Activated CD8-positive, alpha-beta T cell treated with anti-CD3 and anti-CD28 coated beads for 36 hours (primary cell): ENCODE measurements around the gene GLG1. TPM values are rescaled to one million over a fixed set of nuclear protein-coding genes. Genes with fewer than 3 reads are reported as not detected.

Source experiments
- ATAC-seq: fragments of 200-7000 bp; cut with Tn5 transposase; one replicate; pipeline ENCODE4 v1.10.0; 2021; ENCODE audit warnings: mild to moderate bottlenecking, moderate library complexity
- CTCF ChIA-PET: fragments of 350-600 bp; sonication (Branson Sonifier 250); formaldehyde crosslinking; loops from one replicate; lab custom pipeline; 2021; ENCODE audit warnings: antibody characterized with exemption; lab: Charles Lee
- POLR2A ChIA-PET: fragments of 350-600 bp; sonication (Branson Sonifier 250); formaldehyde crosslinking; loops from one replicate; lab custom pipeline; 2021; ENCODE audit warnings: antibody characterized with exemption; lab: Charles Lee
- DNase-seq: peaks from one replicate; pipeline ENCODE4 v3.0.0-alpha.2; 2020
- H3K27ac Mint-ChIP-seq: one replicate; pipeline ENCODE4 v1.8.0; 2021; ENCODE audit warnings: mild to moderate bottlenecking, mixed read lengths
- H3K27me3 Mint-ChIP-seq: one replicate; pipeline ENCODE4 v1.8.0; 2021; ENCODE audit warnings: mixed read lengths
- H3K36me3 Mint-ChIP-seq: one replicate; pipeline ENCODE4 v1.8.0; 2021; ENCODE audit warnings: low read depth, mixed read lengths
- H3K4me1 Mint-ChIP-seq: one replicate; pipeline ENCODE4 v1.8.0; 2021; ENCODE audit warnings: low read depth, mixed read lengths
- H3K4me3 Mint-ChIP-seq: one replicate; pipeline ENCODE4 v1.8.0; 2021; ENCODE audit warnings: mild to moderate bottlenecking, moderate library complexity, mixed read lengths
- H3K9me3 Mint-ChIP-seq: one replicate; pipeline ENCODE4 v1.8.0; 2021; ENCODE audit warnings: mixed read lengths
- intact Hi-C: fragments of 100-400 bp; cut with micrococcal nuclease; formaldehyde crosslinking; loops from one replicate; pipeline ENCODE4 v1.10.0; 2022
- total RNA-seq, 2 experiments: library from RNA; stranded (reverse); gene quantifications; one replicate each; pipeline ENCODE4 v1.2.3, GENCODE V29; 2021
- TF ChIP-seq, protein P1 (sequence below): fragments of 200-600 bp; IDR thresholded peaks from one replicate; pipeline ENCODE4 v1.8.0; 2022; ENCODE audit warnings: antibody characterized with exemption, mild to moderate bottlenecking

The GLG1 gene
- total RNA-seq, 2 experiments from 2014 or later = 70.0 to 74.9 TPM

DNA sequence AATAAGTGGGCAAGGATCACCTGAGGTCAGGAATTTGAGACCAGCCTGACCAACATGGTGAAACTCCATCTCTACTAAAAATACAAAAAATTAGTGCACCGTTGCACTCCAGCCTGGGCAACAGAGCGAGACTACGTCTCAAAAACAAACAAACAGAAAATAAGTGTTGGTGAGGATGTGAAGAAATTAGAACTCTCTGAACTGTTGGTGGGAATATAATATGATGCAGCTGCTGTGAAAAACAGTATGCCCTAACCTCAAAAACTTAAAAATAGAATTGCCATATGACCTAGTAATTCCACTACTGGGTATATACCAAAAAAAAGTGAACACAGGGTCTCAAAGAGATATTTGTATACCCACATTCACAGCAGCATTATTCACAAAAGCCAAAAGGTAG, 26.1 kb downstream of the GLG1 start:
- TF ChIP-seq, protein P1, sequence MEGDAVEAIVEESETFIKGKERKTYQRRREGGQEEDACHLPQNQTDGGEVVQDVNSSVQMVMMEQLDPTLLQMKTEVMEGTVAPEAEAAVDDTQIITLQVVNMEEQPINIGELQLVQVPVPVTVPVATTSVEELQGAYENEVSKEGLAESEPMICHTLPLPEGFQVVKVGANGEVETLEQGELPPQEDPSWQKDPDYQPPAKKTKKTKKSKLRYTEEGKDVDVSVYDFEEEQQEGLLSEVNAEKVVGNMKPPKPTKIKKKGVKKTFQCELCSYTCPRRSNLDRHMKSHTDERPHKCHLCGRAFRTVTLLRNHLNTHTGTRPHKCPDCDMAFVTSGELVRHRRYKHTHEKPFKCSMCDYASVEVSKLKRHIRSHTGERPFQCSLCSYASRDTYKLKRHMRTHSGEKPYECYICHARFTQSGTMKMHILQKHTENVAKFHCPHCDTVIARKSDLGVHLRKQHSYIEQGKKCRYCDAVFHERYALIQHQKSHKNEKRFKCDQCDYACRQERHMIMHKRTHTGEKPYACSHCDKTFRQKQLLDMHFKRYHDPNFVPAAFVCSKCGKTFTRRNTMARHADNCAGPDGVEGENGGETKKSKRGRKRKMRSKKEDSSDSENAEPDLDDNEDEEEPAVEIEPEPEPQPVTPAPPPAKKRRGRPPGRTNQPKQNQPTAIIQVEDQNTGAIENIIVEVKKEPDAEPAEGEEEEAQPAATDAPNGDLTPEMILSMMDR = no peak
- ChIA-PET POLR2A (no interaction called here), CTCF (no interaction called here)
- Mint-ChIP-seq H3K27ac (peak overlapping the region; percentile 55), H3K27me3 (no peaks in the 10 kb centered on the region), H3K4me3 (no peak overlapping the region), H3K36me3 (peaks cover 8% of the 10 kb centered on the region), H3K4me1 (peaks cover 61% of the 10 kb centered on the region), H3K9me3 (no peaks in the 10 kb centered on the region)
- ATAC-seq (peak; percentile 34), DNase-seq (no peak)
- intact Hi-C loops = no loop called here

DNA sequence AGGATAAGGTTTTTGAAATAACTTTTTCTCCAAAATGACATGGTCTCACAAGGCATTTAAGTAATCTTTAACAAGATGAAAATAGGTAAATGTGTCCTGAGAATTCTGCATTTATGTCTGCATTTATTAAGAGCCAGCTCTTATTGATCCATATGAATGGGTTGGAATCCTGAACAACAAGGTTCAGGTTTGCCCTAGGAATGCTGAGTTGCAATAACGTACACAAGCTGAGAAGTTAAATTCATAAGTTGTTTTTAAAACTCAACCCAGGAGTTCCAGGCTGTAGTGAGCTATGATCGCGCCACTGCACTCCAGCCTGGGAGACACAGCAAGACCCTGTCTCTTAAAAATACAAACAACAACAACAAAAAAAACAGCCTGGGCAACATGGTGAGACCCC, 28.1 kb downstream of the GLG1 start:
- TF ChIP-seq, protein P1 = no peak
- ATAC-seq (no peak), DNase-seq (no peak)
- intact Hi-C loops = no loop called here
- Mint-ChIP-seq H3K9me3 (no peaks in the 10 kb centered on the region), H3K4me3 (no peak overlapping the region), H3K27ac (no peak overlapping the region), H3K36me3 (peaks cover 3% of the 10 kb centered on the region), H3K27me3 (no peaks in the 10 kb centered on the region), H3K4me1 (peaks cover 67% of the 10 kb centered on the region)
- ChIA-PET CTCF (interaction anchor here (0.8 to 1.3 kb wide), 2 partner anchors 9 to 106 kb away, joined by 3 read pairs; no protein-coding TSS in a partner anchor), POLR2A (interaction anchor here (0.5 to 1.4 kb wide), 5 partner anchors 9 to 105 kb away, joined by 3 to 4 read pairs (median 3); no protein-coding TSS in a partner anchor)

DNA sequence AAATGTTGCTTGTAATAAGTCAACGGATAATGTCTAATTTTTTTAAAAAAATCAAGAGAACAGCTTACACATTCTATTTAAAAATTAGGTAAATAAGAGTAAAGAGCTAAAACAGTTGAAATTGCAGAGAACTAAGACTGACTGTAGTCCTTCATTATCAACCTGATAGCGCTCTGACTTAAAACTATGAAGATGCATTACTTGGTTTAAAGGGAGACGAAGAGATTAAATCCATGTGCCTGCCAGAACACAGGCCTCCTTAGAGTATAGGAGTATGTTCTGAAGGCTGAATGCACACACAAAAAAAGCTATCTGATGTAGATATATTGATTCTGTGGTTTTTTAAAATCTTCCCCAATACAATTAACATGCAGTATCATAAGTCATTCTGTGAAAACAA, 28.5 kb downstream of the GLG1 start:
- POLR2A ChIA-PET = interaction anchor here (0.5 to 1.4 kb wide), 5 partner anchors 8 to 105 kb away, joined by 3 to 4 read pairs (median 3); no protein-coding TSS in a partner anchor
- intact Hi-C loops = no loop called here
- H3K27me3 Mint-ChIP-seq = no peaks in the 10 kb centered on the region
- H3K36me3 Mint-ChIP-seq = peaks cover 3% of the 10 kb centered on the region
- TF ChIP-seq, protein P1 = no peak
- peak overlapping the region; percentile 58 for H3K27ac Mint-ChIP-seq
- DNase-seq (no peak), ATAC-seq (no peak)
- H3K9me3 Mint-ChIP-seq = no peaks in the 10 kb centered on the region
- no peak overlapping the region for H3K4me3 Mint-ChIP-seq
- CTCF ChIA-PET = interaction anchor here (0.8 to 1.3 kb wide), 2 partner anchors 9 to 106 kb away, joined by 3 read pairs; no protein-coding TSS in a partner anchor
- H3K4me1 Mint-ChIP-seq = peaks cover 64% of the 10 kb centered on the region

DNA sequence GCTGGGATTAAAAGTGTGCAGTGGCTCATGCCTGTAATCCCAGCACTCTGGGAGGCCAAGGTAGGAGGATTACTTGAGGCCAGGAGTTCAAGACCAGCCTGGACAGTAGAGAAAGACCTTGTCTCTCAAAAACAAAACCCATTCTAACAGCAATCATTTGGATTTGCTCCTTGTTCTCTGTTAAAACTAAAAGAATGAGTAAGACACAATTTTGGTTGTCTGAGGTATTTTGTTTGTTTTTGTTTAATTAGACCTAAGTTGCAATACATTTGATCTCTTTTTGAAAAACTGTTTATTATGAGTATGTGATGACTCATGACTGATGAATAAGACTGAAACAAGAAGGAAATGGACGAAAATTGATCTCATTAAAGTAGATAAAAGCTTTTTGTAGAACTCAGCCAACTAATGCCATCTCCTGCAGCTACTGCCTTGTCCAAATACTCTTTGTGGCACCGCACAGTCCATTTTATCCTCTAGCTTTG, 29.0 kb downstream of the GLG1 start:
- H3K36me3 Mint-ChIP-seq = peaks cover 3% of the 10 kb centered on the region

More for the DNA sequence above, 29.0 kb downstream of the GLG1 start:
- intact Hi-C loops = no loop called here
- no peak overlapping the region for H3K4me3 Mint-ChIP-seq
- peak; percentile 72 for ATAC-seq
- CTCF ChIA-PET = interaction anchor here (0.9 to 1.3 kb wide), 2 partner anchors 8 to 105 kb away, joined by 3 read pairs; no protein-coding TSS in a partner anchor
- TF ChIP-seq, protein P1 = no peak
- peaks cover 64% of the 10 kb centered on the region for H3K4me1 Mint-ChIP-seq
- POLR2A ChIA-PET = interaction anchor here (0.6 to 1.4 kb wide), 4 partner anchors 9 to 48 kb away, joined by 3 to 4 read pairs (median 3); no protein-coding TSS in a partner anchor
- no peaks in the 10 kb centered on the region for H3K9me3 Mint-ChIP-seq
- H3K27ac Mint-ChIP-seq = peak overlapping the region; percentile 58
- H3K27me3 Mint-ChIP-seq = no peaks in the 10 kb centered on the region
- no peak for DNase-seq
